HG02678 (cell line): ENCODE data around the gene CCDC195.
"Not testable (repeated sequence)": the region's sequence is repeated elsewhere in the genome, so short reads cannot be mapped to it uniquely, and the experiment has no call there.

Source experiments
- ATAC-seq: cut with Tn5 transposase; IDR thresholded peaks from one replicate; pipeline ENCODE4 v1.9.1; 2021; ENCODE audit warnings: mild to moderate bottlenecking, moderate library complexity; ENCODE audit not compliant: unreplicated experiment

The CCDC195 gene

DNA sequence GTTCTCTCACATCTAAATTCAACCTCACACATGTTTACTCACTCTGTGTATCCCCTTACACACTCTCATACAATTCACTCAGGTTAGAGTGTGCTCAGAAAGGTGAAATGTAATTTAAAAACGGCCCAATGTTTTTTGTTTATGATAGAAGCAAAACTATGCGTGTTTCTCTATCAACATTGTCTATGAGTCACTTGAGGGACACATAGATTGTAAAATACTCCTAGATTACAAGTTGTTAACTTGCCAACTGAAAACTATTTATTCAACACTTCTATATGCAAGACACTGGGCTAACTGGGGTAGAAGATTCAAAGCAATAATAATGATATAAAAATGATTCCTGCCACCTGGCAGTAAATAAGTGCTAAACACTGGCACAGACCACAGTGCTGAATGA is 24.6 kb downstream of the CCDC195 start:
- no peak for ATAC-seq

DNA sequence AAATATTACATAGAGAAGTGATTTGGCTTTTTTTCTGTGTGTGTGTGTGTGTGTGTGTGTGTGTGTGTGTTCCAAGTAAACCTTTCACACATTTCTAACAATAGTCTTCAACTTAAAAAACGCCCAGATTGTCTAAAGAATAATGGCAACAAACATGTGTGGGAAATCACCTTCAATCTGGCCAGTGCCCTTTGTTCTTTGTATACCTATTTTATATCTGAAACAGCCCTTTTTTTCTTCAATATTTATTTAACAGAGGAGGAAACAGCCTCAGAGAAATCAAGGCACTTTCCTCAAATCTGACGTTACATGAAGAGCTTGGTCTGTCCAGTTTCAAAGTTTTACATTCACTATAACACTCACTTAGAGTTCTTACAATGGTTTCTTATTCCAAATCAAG is 25.3 kb downstream of the CCDC195 start:
- ATAC-seq = no peak

DNA sequence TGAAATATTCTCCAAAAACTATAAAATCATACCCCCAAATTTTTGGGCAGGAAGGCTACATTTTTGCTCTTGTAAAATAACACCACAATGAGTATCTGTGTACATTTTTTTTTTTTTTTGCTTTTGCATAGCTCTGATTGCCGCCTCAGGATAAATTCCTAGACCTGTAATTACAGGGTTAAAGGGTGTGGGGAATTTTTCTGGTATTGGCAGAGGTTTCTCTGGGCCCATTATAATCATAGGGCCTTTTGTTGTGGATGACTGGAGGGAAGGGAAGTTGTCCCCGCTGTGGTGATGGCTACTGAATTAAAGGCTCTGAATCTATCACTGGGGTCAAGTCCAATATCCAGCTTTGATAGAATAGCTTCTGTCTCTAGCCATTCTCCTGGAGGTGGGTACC is 26.6 kb downstream of the CCDC195 start:
- no peak for ATAC-seq

DNA sequence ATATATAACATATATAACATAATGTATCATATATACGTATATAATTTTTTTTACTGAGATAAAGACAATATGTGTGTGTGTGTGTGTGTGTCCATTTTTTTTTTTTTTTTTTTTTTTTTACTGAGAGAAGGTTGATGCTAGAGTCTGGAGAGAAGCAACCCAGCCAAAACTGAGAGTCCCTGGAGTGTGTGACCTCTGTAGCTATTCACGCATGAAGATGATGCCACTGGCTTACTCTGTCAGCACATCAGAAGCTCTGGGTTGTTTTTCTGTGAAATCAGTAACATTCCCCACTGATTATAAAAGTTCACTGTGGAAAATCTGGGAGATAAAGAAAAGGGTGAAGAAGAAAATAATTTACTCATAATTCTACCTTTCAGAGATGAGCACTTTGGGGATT is 27.2 kb downstream of the CCDC195 start:
- no peak for ATAC-seq

DNA sequence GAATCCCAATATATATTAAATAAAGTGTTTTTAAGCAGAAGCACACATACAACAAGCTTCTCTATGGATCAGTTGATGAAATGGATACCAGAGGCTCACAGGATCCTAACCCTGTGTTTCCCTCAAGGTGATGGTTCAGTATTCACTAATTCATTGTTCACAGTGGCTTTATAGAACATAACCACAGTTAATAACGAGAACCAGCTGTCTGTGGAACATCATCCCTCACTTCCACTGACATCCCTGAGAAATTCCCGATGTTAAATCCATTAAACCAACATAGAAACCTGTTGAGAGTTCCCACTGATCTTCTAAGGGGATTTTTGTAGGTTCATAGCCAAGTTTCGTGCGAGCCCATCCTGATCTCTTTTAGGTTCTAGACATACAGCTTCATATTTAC is 29.0 kb downstream of the CCDC195 start:
- no peak for ATAC-seq

DNA sequence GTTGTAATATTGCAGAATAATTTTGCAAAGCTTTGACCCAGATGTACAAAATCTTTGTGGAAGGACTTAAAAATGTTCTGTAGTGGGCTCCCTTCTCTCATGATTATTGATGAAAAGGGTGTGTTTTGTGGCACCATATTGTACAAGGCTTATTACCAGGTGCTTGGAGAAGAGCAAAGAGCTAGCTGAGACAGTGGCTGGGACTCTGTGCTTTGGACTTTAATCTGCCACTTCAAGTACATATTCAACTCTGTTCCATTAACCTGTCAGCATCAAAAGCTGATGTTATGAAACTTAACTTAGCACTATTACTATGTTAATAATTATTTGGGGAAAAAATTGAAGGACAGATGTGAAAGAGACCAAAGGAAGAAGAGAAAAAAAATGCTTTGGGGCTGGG is 31.0 kb downstream of the CCDC195 start:
- ATAC-seq = no peak

DNA sequence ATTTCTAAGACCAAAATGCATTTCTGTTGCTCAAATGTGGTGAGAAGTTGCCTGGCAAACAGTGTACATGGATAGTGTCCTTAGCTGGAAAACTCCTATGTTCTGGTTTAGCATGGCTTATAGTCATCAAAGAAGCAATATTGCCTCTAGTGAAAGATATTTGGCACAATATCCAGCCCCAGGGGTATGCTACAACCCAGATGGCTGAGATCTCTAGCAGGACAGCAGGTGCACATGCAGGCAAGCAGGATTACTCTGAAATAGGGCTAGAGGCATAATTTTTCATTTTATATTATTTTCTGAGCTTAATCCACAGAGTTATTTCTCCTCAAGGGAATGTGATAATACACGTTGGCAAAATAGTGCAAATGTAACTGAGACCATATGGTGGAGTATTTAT is 34.0 kb downstream of the CCDC195 start:
- ATAC-seq = no peak

DNA sequence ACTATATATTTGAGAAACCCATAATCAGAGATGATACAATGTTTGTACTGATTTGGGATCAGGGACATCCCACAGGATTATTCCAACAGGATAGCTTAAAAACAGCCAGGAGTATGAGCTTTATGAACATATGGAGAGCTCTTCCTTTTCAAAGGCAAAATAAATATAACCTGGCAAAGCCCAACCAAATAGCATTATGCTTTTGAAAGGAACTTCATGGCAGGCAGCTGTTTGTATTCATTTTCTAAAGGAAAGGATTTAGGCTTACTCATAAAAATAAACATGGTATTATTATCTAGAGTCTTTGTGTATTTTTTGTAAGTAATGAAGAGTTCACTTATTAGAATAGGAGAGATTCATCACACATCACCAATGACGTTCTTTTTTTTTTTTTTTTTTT is 44.4 kb downstream of the CCDC195 start:
- ATAC-seq = no peak

DNA sequence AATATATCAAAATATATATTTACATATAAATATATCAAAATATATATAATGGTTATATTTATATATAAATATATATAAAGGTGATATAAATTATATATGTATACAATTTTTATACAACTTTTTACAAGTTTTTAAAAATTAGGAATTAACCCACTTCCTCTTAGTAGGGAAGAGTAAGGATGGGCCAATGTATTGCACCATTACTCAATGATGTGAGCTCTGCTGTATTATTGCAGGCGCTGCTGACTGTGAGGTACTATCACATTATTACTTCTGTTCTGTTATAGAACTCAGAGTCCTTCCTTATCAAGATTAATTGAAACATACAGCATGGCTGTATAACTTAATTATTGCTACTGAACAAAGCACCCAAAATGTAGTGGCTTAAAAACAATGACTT is 46.0 kb downstream of the CCDC195 start:
- no peak for ATAC-seq

DNA sequence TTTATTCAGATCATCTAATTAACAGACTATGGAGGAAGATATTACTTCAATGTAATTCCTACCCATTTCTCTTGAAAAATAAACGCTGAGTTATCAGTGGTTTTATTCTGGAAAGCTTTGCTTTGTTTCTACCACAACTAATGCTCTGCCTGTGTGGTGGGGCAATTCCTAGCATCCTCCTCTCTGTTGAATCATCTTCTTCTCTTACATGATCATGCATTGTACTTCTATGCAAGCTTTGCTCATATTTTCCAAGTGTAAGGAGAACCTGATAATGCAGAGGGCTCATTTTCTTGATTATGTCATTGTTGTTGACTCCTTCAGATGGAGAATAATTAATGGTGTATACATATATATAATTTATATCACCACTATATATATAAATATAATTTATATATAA is 46.7 kb downstream of the CCDC195 start:
- ATAC-seq = no peak

DNA sequence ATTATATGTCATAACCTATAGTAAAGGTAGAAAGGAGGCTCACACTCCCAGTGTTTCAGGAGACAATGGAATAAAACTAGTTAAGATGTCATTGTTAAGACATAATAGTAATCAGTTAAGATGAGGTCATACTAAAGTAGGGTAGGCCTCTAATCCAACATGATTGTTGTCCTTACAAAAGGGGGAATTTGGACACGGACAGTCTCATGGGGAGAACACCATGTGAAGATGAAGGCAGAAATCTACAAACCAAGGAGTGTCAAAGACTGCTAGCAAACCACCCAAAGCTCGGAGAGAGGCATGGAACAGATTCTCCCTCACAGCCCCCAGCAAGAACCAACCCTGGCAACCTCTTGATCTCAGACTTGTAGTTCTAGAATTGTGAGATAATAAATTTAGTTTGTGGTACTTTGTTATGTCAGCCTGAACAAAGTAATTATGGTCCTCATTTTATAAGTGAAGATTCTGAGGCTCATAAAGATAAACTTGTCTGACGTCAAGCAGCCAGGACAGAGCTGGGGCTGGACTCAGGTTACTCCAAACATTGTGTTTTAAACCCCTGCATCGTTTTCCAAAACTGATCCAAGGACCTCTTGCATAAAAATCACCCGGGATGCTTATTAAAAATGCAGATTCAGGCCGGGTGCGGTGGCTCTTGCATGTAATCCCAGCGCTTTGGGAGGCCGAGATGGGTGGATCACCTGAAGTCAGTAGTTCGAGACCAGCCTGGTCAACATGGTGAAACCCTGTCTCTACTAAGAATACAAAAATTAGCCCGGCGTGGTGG is 47.8 kb downstream of the CCDC195 start:
- no peak for ATAC-seq

DNA sequence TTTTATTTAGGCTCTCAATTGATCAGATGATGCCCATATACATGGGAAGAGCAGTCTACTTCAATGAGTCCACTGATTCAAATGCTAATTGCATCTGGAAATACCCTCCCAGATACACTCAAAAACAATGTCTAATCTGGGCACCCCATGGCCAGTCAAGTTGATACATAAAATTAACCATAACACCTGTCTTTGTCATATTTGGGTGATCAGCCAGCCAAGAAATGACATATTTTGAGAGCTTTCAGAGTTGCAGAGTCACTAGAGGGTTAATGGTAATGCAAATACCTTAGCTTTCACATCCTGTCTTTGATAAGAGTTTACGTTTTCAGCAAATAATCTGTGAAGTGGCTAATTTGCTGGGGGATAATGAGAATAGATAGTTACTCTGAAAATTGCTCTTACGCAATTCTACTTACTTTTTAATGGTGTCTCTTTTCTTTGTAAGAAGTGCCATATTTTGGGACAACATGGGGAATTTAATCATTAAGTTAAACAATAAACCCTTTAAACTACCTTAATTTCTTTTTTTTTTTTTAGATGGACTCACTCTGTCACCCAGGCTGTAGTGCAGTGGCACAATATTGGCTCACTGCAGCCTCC is 49.1 kb downstream of the CCDC195 start:
- ATAC-seq = peak; percentile 96

DNA sequence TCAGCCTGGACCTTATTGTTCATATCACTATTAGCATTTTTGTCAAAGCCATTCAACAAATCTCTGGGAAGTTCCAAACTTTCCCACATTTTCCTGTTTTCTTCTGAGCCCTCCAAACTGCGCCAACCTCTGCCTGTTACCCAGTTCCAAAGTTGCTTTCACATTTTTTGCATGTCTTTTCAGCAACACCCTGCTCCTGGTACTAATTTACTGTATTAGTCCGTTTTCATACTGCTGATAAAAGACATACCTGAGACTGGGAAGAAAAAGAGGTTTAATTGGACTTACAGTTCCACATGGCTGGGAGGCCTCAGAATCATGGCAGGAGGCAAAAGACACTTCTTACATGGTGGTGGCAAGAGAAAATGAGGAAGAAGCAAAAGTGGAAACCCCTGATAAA is 52.8 kb downstream of the CCDC195 start:
- not testable (repeated sequence) for ATAC-seq

DNA sequence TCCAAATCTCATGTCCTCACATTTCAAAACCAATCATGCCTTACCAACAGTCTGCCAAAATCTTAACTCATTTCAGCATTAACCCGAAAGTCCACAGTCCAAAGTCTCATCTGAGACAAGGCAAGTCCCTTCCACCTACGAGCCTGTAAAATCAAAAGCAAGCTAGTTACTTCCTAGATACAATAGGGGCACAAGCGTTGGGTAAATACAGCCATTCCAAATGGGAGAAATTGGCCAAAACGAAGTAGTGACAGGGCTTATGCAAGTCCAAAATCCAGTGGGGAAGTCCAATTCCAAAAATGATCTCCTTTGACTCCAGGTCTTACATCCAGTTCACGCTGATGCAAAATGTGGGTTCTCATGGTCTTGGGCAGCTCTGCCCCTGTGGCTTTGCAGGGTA is 54.5 kb downstream of the CCDC195 start:
- not testable (repeated sequence) for ATAC-seq

DNA sequence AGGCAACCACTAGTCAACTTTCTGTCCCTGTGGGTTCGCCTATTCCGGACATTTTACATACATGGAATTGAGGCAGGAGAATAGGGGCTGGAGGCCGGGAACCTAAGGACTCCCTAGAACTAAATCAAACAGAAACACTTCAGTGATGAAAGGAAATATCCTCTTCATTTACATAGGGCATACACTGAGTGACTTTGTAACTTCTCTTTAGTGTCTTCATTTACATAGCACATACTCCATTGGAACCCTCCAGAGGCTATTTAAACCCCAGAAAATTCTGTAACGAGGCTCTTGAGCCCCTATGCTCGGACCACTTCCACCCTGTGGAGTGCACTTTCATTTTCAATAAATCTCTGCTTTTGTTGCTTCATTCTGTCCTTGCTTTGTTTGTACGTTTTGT is 56.5 kb downstream of the CCDC195 start:
- ATAC-seq = no peak

DNA sequence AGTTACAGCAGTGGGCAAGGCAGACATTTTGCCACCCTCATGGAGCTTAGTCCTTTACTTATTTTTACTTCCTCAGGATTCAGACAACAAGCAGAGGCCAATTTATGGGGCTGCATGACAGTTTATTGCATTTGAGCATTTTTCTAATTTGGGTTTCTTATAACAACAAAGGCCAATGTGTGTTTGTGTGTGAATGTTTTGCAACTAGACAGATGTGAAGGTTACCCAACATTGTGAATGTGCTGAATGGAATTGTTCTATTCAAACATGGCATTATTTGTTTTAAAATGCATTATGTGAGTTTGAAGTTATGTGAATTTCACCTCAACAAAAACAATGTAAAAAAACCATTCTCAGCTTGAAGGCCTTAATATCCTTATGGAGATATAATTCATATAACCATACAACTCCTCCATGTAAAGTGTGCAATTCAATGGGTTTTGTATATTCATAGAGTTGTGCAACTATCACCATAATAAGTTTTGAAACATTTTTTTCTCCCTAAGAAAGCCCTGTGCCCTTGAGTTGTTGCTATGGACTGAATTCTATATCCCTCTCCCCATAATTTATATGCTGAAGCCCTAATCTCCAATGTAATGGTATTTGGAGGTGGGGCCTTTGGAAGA is 57.3 kb downstream of the CCDC195 start:
- ATAC-seq = no peak

DNA sequence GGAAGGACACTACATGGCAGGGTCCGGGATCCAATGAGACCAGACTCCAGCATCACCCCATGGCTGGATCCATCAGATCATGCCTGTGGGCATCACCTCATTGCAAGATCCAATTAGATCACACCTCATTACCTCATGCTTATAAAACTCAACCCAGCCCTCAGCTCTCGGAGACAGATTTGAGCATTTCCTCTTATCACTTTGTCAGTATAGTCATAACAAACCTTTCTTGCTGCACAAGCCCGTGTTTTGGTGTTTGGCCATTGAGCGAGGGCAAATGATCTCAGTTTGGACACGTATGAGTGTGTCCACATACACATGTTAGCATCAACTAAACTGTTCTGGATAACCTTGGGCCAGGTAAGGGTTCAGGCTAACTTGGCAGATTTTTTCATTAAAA is 58.8 kb downstream of the CCDC195 start:
- no peak for ATAC-seq

DNA sequence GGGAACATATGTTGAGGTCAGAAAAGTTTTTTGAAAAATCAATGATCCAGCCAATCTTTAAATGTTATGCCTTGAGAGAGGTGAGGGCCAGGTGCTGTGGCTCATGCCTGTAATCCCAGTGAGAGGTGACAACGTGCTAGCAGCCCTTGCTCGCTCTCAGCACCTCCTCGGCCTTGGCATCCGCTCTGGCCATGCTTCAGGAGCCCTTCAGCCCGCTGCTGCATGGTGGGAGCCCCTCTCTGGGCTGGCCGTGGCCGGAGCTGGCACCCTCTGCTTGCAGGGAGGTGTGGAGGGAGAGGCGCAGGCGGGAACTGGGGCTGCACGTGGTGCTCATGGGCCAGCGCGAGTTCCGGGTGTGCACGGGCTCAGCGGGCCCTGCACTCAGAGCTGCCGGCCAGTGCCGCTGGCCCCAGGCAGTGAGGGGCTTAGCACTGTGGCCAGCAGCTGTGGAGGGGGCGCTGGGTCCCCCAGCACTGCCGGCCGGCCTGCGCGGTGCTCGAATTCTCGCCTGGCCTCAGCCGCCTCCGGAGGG is 61.1 kb downstream of the CCDC195 start:
- ATAC-seq = no peak
